ENCODE measurements around the gene SAMM50. TPM values are rescaled to one million over a fixed set of nuclear protein-coding genes. Genes with fewer than 3 reads are reported as not detected.

The SAMM50 gene
- total and polyA plus RNA-seq, 2 experiments from 2014 or later: 58.6 to 60.3 TPM

DNA sequence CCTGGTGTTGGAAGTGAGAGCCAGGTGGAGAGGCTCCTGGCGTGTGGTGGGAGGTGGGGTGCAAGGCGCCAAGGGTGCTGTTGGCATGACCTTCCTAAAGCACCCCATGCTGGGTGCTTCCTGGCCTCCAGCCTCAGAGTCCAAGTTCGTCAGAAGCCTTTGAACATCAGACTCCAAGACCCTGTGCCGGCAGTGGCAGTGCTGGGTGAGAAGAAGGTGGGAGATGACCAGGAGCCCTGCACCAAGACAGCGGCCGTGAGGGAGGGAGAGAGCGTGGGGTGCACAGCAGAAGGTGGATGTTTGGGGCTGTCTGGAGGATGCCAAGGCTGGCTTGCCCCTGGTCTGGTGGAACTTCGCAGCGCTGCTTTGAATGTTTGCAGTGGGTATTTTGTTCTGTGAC is 39.2 kb downstream of the SAMM50 start:
- Histone ChIP-seq H2AFZ (no peak overlapping the region), H3K4me1 (ENCODE audit: insufficient read depth) (no peaks in the 10 kb centered on the region), H4K20me1 (replicated peaks; ENCODE audit: insufficient read depth) (no peaks in the 10 kb centered on the region; the same call in none of the 2 replicates), H3K27me3 (ENCODE audit: insufficient read depth) (no peaks in the 10 kb centered on the region), H3K79me2 (replicated peaks; ENCODE audit: insufficient read depth) (0 out of 2 replicates have a peak, but pooled peaks cover 3% of the 10 kb centered on the region), H3F3A (replicated peaks; ENCODE audit: low read depth) (0 out of 2 replicates have a peak, but pooled peaks cover 7% of the 10 kb centered on the region), H3K4me2 (no peak overlapping the region), H3K27ac (ENCODE audit: low read depth) (no peak overlapping the region), H3K4me3 (no peak overlapping the region), H3K9me2 (ENCODE audit: insufficient read depth) (no peaks in the 10 kb centered on the region), H3K36me3 (ENCODE audit: insufficient read depth) (peaks cover 8% of the 10 kb centered on the region; the same call in 1 of the 2 replicates)
- Mint-ChIP-seq H3K36me3 (ENCODE audit: low read depth) (peaks cover 76% of the 10 kb centered on the region), H3K27me3 (ENCODE audit: insufficient read depth, low read depth, poor library complexity) (peaks cover 7% of the 10 kb centered on the region), H3K4me1 (peaks cover 10% of the 10 kb centered on the region; the same call in 2 of the 3 replicates), H3K27ac (no peak overlapping the region), H3K4me3 (no peak overlapping the region), H3K9me3 (no peaks in the 10 kb centered on the region)
- TF ChIP-seq, protein P1, sequence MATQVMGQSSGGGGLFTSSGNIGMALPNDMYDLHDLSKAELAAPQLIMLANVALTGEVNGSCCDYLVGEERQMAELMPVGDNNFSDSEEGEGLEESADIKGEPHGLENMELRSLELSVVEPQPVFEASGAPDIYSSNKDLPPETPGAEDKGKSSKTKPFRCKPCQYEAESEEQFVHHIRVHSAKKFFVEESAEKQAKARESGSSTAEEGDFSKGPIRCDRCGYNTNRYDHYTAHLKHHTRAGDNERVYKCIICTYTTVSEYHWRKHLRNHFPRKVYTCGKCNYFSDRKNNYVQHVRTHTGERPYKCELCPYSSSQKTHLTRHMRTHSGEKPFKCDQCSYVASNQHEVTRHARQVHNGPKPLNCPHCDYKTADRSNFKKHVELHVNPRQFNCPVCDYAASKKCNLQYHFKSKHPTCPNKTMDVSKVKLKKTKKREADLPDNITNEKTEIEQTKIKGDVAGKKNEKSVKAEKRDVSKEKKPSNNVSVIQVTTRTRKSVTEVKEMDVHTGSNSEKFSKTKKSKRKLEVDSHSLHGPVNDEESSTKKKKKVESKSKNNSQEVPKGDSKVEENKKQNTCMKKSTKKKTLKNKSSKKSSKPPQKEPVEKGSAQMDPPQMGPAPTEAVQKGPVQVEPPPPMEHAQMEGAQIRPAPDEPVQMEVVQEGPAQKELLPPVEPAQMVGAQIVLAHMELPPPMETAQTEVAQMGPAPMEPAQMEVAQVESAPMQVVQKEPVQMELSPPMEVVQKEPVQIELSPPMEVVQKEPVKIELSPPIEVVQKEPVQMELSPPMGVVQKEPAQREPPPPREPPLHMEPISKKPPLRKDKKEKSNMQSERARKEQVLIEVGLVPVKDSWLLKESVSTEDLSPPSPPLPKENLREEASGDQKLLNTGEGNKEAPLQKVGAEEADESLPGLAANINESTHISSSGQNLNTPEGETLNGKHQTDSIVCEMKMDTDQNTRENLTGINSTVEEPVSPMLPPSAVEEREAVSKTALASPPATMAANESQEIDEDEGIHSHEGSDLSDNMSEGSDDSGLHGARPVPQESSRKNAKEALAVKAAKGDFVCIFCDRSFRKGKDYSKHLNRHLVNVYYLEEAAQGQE (IDR thresholded peaks at IDR 0.05; ENCODE audit: unreplicated experiment): no peak
- TF ChIP-seq, protein P2, sequence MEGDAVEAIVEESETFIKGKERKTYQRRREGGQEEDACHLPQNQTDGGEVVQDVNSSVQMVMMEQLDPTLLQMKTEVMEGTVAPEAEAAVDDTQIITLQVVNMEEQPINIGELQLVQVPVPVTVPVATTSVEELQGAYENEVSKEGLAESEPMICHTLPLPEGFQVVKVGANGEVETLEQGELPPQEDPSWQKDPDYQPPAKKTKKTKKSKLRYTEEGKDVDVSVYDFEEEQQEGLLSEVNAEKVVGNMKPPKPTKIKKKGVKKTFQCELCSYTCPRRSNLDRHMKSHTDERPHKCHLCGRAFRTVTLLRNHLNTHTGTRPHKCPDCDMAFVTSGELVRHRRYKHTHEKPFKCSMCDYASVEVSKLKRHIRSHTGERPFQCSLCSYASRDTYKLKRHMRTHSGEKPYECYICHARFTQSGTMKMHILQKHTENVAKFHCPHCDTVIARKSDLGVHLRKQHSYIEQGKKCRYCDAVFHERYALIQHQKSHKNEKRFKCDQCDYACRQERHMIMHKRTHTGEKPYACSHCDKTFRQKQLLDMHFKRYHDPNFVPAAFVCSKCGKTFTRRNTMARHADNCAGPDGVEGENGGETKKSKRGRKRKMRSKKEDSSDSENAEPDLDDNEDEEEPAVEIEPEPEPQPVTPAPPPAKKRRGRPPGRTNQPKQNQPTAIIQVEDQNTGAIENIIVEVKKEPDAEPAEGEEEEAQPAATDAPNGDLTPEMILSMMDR (conservative IDR thresholded peaks at IDR 0.05; ENCODE audit: low read depth in 2 of 2): no peak
- TF ChIP-seq EZH2 (IDR thresholded peaks at IDR 0.05; ENCODE audit: low read depth, unreplicated experiment) (no peak), ZNF331 (CRISPR knock-in tag; IDR thresholded peaks at IDR 0.05; ENCODE audit: low read depth) (no peak), ZNF114 (CRISPR knock-in tag; IDR thresholded peaks at IDR 0.05) (no peak), JUNB (IDR thresholded peaks at IDR 0.05; ENCODE audit: unreplicated experiment) (no peak), STAT1 (IDR thresholded peaks at IDR 0.05; ENCODE audit: unreplicated experiment) (no peak)
- TF ChIP-seq, protein P3, sequence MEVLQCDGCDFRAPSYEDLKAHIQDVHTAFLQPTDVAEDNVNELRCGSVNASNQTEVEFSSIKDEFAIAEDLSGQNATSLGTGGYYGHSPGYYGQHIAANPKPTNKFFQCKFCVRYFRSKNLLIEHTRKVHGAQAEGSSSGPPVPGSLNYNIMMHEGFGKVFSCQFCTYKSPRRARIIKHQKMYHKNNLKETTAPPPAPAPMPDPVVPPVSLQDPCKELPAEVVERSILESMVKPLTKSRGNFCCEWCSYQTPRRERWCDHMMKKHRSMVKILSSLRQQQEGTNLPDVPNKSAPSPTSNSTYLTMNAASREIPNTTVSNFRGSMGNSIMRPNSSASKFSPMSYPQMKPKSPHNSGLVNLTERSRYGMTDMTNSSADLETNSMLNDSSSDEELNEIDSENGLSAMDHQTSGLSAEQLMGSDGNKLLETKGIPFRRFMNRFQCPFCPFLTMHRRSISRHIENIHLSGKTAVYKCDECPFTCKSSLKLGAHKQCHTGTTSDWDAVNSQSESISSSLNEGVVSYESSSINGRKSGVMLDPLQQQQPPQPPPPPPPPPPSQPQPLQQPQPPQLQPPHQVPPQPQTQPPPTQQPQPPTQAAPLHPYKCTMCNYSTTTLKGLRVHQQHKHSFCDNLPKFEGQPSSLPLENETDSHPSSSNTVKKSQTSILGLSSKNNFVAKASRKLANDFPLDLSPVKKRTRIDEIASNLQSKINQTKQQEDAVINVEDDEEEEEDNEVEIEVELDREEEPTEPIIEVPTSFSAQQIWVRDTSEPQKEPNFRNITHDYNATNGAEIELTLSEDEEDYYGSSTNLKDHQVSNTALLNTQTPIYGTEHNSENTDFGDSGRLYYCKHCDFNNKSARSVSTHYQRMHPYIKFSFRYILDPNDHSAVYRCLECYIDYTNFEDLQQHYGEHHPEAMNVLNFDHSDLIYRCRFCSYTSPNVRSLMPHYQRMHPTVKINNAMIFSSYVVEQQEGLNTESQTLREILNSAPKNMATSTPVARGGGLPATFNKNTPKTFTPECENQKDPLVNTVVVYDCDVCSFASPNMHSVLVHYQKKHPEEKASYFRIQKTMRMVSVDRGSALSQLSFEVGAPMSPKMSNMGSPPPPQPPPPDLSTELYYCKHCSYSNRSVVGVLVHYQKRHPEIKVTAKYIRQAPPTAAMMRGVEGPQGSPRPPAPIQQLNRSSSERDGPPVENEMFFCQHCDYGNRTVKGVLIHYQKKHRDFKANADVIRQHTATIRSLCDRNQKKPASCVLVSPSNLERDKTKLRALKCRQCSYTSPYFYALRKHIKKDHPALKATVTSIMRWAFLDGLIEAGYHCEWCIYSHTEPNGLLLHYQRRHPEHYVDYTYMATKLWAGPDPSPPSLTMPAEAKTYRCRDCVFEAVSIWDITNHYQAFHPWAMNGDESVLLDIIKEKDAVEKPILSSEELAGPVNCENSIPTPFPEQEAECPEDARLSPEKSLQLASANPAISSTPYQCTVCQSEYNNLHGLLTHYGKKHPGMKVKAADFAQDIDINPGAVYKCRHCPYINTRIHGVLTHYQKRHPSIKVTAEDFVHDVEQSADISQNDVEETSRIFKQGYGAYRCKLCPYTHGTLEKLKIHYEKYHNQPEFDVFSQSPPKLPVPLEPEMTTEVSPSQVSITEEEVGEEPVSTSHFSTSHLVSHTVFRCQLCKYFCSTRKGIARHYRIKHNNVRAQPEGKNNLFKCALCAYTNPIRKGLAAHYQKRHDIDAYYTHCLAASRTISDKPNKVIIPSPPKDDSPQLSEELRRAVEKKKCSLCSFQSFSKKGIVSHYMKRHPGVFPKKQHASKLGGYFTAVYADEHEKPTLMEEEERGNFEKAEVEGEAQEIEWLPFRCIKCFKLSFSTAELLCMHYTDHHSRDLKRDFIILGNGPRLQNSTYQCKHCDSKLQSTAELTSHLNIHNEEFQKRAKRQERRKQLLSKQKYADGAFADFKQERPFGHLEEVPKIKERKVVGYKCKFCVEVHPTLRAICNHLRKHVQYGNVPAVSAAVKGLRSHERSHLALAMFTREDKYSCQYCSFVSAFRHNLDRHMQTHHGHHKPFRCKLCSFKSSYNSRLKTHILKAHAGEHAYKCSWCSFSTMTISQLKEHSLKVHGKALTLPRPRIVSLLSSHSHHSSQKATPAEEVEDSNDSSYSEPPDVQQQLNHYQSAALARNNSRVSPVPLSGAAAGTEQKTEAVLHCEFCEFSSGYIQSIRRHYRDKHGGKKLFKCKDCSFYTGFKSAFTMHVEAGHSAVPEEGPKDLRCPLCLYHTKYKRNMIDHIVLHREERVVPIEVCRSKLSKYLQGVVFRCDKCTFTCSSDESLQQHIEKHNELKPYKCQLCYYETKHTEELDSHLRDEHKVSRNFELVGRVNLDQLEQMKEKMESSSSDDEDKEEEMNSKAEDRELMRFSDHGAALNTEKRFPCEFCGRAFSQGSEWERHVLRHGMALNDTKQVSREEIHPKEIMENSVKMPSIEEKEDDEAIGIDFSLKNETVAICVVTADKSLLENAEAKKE (CRISPR knock-in tag; IDR thresholded peaks at IDR 0.05): no peak
- no peak for ATAC-seq
- no peak for DNase-seq (ENCODE audit: low spot score)
